PC-9 (cell line): ENCODE data around the gene PLEKHG7. TPM values are rescaled to one million over a fixed set of nuclear protein-coding genes. Genes with fewer than 3 reads are reported as not detected.

ENCODE experiments used
- BruUV-seq: library from RNA; stranded (reverse); fragments of 400-500 nt; replicated peaks from 2 replicates; lab custom pipeline; 2021; lab: Mats Ljungman, UMichigan
- CTCF ChIA-PET: fragments of 300-600 bp; sonication (Branson Sonifier 250); formaldehyde crosslinking; loops from one replicate; lab custom pipeline; 2022; ENCODE audit warnings: antibody characterized with exemption; lab: Charles Lee
- POLR2A ChIA-PET: fragments of 300-600 bp; sonication (Branson Sonifier 250); formaldehyde crosslinking; loops from one replicate; lab custom pipeline; 2022; ENCODE audit warnings: antibody characterized with exemption; ENCODE audit not compliant: unreplicated experiment; lab: Charles Lee
- DNase-seq, 2 experiments: peaks; one replicate each; pipeline versions ENCODE4 v3.0.0 to v3.0.0-alpha.2; 2015 to 2022; ENCODE audit warnings: mixed read lengths in 1 of 2
- H2AFZ ChIP-seq: fragments of 200-600 bp; sonication (generic); 2 replicates; pipeline ENCODE4 v1.8.1; 2017; ENCODE audit warnings: antibody characterized with exemption
- H3F3A ChIP-seq: fragments of 200-600 bp; sonication (generic); 2 replicates; pipeline ENCODE4 v1.8.1; 2017; ENCODE audit warnings: antibody characterized with exemption, mild to moderate bottlenecking, low read depth; ENCODE audit not compliant: insufficient read depth
- H3K27ac ChIP-seq: fragments of 200-600 bp; sonication (generic); 2 replicates; pipeline ENCODE4 v1.6.1; 2016; ENCODE audit warnings: mixed run types
- H3K27me3 ChIP-seq: fragments of 200-600 bp; sonication (generic); 2 replicates; pipeline ENCODE4 v1.6.1; 2016; ENCODE audit warnings: low read depth, mixed run types; ENCODE audit not compliant: insufficient read depth
- H3K36me3 ChIP-seq: fragments of 200-600 bp; sonication (generic); 2 replicates; pipeline ENCODE4 v1.6.1; 2016; ENCODE audit warnings: low read depth, mixed run types
- H3K4me1 ChIP-seq: fragments of 200-600 bp; sonication (generic); replicated peaks from 2 replicates; pipeline ENCODE4 v1.6.1; 2016; ENCODE audit warnings: mixed run types; ENCODE audit not compliant: insufficient read depth
- H3K4me2 ChIP-seq: fragments of 200-600 bp; sonication (generic); 2 replicates; pipeline ENCODE4 v1.6.1; 2017; ENCODE audit warnings: mixed run types
- H3K4me3 ChIP-seq: fragments of 200-600 bp; sonication (generic); 2 replicates; pipeline ENCODE4 v1.6.1; 2016; ENCODE audit warnings: mixed run types
- H3K79me2 ChIP-seq: fragments of 200-600 bp; sonication (generic); 2 replicates; pipeline ENCODE4 v1.6.1; 2017; ENCODE audit warnings: low read depth, mixed run types
- H3K9me2 ChIP-seq: fragments of 200-600 bp; sonication (generic); 2 replicates; pipeline ENCODE4 v1.8.1; 2017; ENCODE audit warnings: mild to moderate bottlenecking; ENCODE audit not compliant: insufficient read depth
- H3K9me3 ChIP-seq: fragments of 200-600 bp; sonication (generic); 2 replicates; pipeline ENCODE4 v1.8.1; 2016; ENCODE audit warnings: low read depth; ENCODE audit not compliant: insufficient read depth
- H4K20me1 ChIP-seq: fragments of 200-600 bp; sonication (generic); 2 replicates; pipeline ENCODE4 v1.8.1; 2017; ENCODE audit not compliant: insufficient read depth
- EZH2 ChIP-seq: fragments of 200-600 bp; sonication (generic); IDR thresholded peaks from 2 replicates; pipeline ENCODE4 v1.8.0; 2017; ENCODE audit warnings: antibody characterized with exemption, low read depth
- intact Hi-C: fragments of 100-400 bp; cut with micrococcal nuclease; formaldehyde crosslinking; loops from one replicate; pipeline ENCODE4 v1.10.0; 2022; ENCODE audit not compliant: unreplicated experiment
- total RNA-seq: library from RNA; stranded (reverse); gene quantifications from 2 replicates; pipeline ENCODE4 v1.2.3, GENCODE V29; 2021
- TF ChIP-seq, protein P1 (sequence below): fragments of 200-600 bp; sonication (generic); conservative IDR thresholded peaks from 2 replicates; pipeline ENCODE4 v1.6.1; 2017; ENCODE audit warnings: mixed run types, antibody characterized with exemption, mild to moderate bottlenecking, moderate library complexity

The PLEKHG7 gene
- total RNA-seq, 1 experiment from 2014 or later, result not detected

DNA sequence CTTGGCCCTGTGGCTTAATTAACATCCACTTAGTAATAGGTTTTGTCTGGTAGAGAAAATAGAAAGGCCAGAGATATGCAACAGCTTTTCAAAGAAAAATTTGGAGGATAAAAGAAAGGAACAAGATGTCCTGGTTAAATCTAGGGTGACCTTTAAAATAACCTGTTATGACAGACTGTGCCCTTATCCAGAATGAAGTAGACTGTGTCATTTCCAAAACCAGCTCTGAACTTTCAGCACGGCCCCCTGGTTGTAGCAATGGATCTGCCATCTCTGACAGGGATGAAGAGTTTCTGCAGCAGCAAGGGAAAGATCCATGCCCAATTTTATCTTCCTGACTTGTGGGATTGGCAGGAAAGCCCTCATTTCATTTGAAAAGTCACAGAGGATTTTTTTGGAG is 5.1 kb downstream of the PLEKHG7 start:
- TF ChIP-seq, protein P1, sequence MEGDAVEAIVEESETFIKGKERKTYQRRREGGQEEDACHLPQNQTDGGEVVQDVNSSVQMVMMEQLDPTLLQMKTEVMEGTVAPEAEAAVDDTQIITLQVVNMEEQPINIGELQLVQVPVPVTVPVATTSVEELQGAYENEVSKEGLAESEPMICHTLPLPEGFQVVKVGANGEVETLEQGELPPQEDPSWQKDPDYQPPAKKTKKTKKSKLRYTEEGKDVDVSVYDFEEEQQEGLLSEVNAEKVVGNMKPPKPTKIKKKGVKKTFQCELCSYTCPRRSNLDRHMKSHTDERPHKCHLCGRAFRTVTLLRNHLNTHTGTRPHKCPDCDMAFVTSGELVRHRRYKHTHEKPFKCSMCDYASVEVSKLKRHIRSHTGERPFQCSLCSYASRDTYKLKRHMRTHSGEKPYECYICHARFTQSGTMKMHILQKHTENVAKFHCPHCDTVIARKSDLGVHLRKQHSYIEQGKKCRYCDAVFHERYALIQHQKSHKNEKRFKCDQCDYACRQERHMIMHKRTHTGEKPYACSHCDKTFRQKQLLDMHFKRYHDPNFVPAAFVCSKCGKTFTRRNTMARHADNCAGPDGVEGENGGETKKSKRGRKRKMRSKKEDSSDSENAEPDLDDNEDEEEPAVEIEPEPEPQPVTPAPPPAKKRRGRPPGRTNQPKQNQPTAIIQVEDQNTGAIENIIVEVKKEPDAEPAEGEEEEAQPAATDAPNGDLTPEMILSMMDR, result no peak
- no peak for TF ChIP-seq EZH2
- Histone ChIP-seq H2AFZ (no peak overlapping the region), H3F3A (no peaks in the 10 kb centered on the region), H3K9me3 (no peaks in the 10 kb centered on the region), H3K4me1 (no peaks in the 10 kb centered on the region), H3K4me2 (no peak overlapping the region), H4K20me1 (no peaks in the 10 kb centered on the region), H3K79me2 (no peaks in the 10 kb centered on the region), H3K4me3 (no peak overlapping the region), H3K36me3 (no peaks in the 10 kb centered on the region), H3K9me2 (no peaks in the 10 kb centered on the region), H3K27me3 (no peaks in the 10 kb centered on the region), H3K27ac (no peak overlapping the region)
- BruUV-seq, result no TSS peak
- no peak for DNase-seq
- ChIA-PET CTCF (no interaction called here), POLR2A (no interaction called here)
- intact Hi-C loops, result no loop called here

DNA sequence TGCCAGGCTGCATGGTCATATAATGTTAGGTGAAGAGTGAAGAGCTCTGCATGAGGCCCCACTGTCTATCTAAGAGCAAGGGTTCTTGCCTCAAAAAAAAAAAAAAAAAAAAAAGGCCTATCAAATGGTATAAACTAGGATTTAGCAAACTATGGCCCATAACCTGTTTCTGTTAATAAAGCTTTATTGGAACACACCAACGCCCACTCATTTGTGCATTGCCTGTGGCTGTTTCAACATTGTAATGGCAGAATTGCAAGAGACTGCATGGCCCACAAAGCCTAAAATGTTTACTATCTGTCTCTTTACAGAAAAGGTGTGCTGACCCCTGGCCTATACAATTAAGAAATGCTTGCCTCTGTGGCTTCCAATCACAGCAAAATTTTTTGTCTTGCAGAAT is 12.8 kb downstream of the PLEKHG7 start:
- ChIA-PET POLR2A (no interaction called here), CTCF (interaction anchor here (0.6 kb wide), 1 partner anchor 80 kb away, joined by 3 read pairs; no protein-coding TSS in a partner anchor)
- no peaks in the 10 kb centered on the region for H3F3A ChIP-seq
- intact Hi-C loops, result no loop called here
- no peak overlapping the region for H3K4me3 ChIP-seq
- no peak for DNase-seq
- H3K36me3 ChIP-seq, result no peaks in the 10 kb centered on the region
- H3K4me1 ChIP-seq, result no peaks in the 10 kb centered on the region
- no peak for TF ChIP-seq EZH2
- TF ChIP-seq, protein P1, result no peak
- H3K27me3 ChIP-seq, result no peaks in the 10 kb centered on the region
- no peak overlapping the region for H3K4me2 ChIP-seq
- no peaks in the 10 kb centered on the region for H3K9me3 ChIP-seq
- BruUV-seq, result no TSS peak
- no peak overlapping the region for H3K27ac ChIP-seq
- H3K79me2 ChIP-seq, result no peaks in the 10 kb centered on the region
- no peaks in the 10 kb centered on the region for H4K20me1 ChIP-seq
- no peaks in the 10 kb centered on the region for H3K9me2 ChIP-seq
- H2AFZ ChIP-seq, result no peak overlapping the region

DNA sequence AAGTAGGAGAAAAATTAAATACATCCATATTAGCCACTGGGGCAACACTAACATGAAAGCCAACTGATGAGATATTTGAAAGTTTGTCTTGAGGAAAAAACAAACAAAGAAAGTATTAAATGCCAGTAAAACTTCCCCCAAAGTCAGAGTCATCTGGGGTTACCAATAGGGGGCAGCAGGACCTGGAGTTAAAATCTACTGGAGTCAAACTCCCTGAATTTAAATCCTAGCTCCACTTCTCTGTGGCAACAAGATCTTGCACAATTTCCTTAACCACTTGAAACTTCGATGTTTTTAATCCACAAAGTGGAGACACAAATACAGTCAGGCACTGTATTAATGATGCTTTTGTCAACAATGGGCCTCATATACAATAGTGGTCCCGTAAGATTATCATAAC is 14.4 kb downstream of the PLEKHG7 start:
- POLR2A ChIA-PET, result no interaction called here
- TF ChIP-seq, protein P1, result peak; percentile 42
- no peak for TF ChIP-seq EZH2
- Histone ChIP-seq H3K27me3 (no peaks in the 10 kb centered on the region), H3K9me2 (no peaks in the 10 kb centered on the region), H3K4me3 (no peak overlapping the region), H3K36me3 (no peaks in the 10 kb centered on the region), H3F3A (no peaks in the 10 kb centered on the region), H3K4me1 (no peaks in the 10 kb centered on the region), H4K20me1 (no peaks in the 10 kb centered on the region), H3K9me3 (no peaks in the 10 kb centered on the region), H2AFZ (no peak overlapping the region), H3K4me2 (no peak overlapping the region), H3K27ac (no peak overlapping the region), H3K79me2 (no peaks in the 10 kb centered on the region)
- no peak for DNase-seq
- intact Hi-C loops, result no loop called here
- CTCF ChIA-PET, result interaction anchor here (0.6 kb wide), 1 partner anchor 66 kb away, joined by 3 read pairs; no protein-coding TSS in a partner anchor
- no TSS peak for BruUV-seq
